Cardiac fibroblast (primary cell): ENCODE data around the gene NWD2.

Experiments
- DNase-seq, 2 donors: peaks; one replicate each; pipeline versions ENCODE4 v3.0.0 to v3.0.0-alpha.2; 2010; ENCODE audit warnings: low read depth in 2 of 2
- H3K4me3 ChIP-seq, 2 donors: replicated peaks in 1 of 2; 1 replicate in 1 of 2; 2 replicates in 1 of 2; pipeline ENCODE4 v1.5.1; 2011; ENCODE audit warnings: low read depth in 2 of 2, low read length in 2 of 2, mild to moderate bottlenecking in 2 of 2, moderate library complexity in 1 of 2
- TF ChIP-seq, protein P1 (sequence below): IDR thresholded peaks from one replicate; pipeline ENCODE4 v1.5.1; 2011; ENCODE audit warnings: low read depth, mild to moderate bottlenecking, low read length, inconsistent platforms

NWD2 gene

GRCh38 chr4:37422638-37423037, 178.1 kb downstream of the NWD2 start:
- no peak for DNase-seq
- no peak overlapping the region for H3K4me3 ChIP-seq
- TF ChIP-seq, protein P1, sequence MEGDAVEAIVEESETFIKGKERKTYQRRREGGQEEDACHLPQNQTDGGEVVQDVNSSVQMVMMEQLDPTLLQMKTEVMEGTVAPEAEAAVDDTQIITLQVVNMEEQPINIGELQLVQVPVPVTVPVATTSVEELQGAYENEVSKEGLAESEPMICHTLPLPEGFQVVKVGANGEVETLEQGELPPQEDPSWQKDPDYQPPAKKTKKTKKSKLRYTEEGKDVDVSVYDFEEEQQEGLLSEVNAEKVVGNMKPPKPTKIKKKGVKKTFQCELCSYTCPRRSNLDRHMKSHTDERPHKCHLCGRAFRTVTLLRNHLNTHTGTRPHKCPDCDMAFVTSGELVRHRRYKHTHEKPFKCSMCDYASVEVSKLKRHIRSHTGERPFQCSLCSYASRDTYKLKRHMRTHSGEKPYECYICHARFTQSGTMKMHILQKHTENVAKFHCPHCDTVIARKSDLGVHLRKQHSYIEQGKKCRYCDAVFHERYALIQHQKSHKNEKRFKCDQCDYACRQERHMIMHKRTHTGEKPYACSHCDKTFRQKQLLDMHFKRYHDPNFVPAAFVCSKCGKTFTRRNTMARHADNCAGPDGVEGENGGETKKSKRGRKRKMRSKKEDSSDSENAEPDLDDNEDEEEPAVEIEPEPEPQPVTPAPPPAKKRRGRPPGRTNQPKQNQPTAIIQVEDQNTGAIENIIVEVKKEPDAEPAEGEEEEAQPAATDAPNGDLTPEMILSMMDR: no peak

GRCh38 chr4:37423310-37423709, 178.8 kb downstream of the NWD2 start:
- no peak for DNase-seq
- no peak overlapping the region for H3K4me3 ChIP-seq
- TF ChIP-seq, protein P1: no peak

- no peak for DNase-seq
- TF ChIP-seq, protein P1: no peak
- H3K4me3 ChIP-seq: no peak overlapping the region
Observed at GRCh38 chr4:37424753-37425152, 180.2 kb downstream of the NWD2 start.

DNA sequence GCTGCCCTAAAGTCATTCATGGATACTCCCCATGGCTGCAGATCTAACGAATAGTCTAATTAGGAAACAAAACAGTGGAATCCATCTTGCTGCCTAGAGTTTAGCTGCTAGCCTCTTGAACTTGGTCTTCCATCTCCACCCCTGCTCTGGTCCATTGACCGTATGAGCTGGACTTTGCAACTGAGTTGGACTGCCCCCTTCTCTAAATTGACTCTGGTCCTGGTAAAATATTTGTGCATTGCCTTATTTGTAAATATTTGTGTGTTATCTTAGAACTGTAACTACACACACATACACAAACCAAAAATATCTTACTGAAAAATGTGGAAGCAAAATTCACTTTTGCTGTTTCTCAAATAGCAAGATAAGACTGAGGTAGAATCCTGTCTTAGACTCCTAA, 181.3 kb downstream of the NWD2 start:
- DNase-seq: no peak
- TF ChIP-seq, protein P1: no peak
- H3K4me3 ChIP-seq: no peak overlapping the region

GRCh38 chr4:37427193-37427592, 182.7 kb downstream of the NWD2 start:
- DNase-seq: no peak
- TF ChIP-seq, protein P1: no peak

DNA sequence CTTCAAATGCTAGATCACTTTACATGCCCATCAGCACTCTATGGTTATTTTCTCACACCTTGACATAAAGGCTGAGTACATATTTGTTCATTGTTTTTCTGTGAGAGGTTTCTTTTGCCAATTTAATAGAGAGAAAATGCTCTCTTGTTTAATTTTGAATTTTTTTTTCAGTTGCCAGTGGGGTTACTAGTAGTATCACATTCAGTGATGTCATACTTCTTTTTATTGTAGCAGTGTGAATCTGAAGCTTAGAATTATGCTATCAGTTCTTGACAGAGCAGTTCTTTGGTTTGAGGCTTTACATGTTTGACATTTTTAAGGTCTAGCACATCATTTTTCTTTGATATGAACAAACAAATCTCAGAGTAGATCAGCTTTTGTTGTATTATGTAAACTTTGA, 185.4 kb downstream of the NWD2 start:
- TF ChIP-seq, protein P1: no peak
- no peak for DNase-seq
- H3K4me3 ChIP-seq: no peak overlapping the region

More at GRCh38 chr4:37427193-37427592, 182.7 kb downstream of the NWD2 start:
- no peak overlapping the region for H3K4me3 ChIP-seq

GRCh38 chr4:37430718-37431416, 186.3 kb downstream of the NWD2 start:
- TF ChIP-seq, protein P1: no peak
- no peak overlapping the region for H3K4me3 ChIP-seq
- DNase-seq: no peak
